ENCODE results near the gene OTX1. TPM values are rescaled to one million over a fixed set of nuclear protein-coding genes. Genes with fewer than 3 reads are reported as not detected.
A peak's percentile ranks its signal among the peaks of the same experiment; 100 is the strongest.
"Not testable (repeated sequence)": the region's sequence is repeated elsewhere in the genome, so short reads cannot be mapped to it uniquely, and the experiment has no call there.

OTX1 gene
- total RNA-seq (2014; rRNA removed), result 0.11 and 2.6 TPM in 2 replicates
- 0.39 TPM for polyA plus RNA-seq (2012)

- DNase-seq (ENCODE audit: low read depth), result peak; percentile 62
These were observed at the start of gene OTX1 for GRCh38 chr2:63050334-63051041. TSS of gene OTX1 (plus strand) at chr2:63050830. CDS start at chr2:63052991, 2,161 bp downstream.

- no peak for DNase-seq (ENCODE audit: low read depth)
These were observed 49.1 kb upstream of the OTX1 start for GRCh38 chr2:63001576-63001975.

- no peak for DNase-seq (ENCODE audit: low read depth)
These were observed 47.3 kb upstream of the OTX1 start for GRCh38 chr2:63003351-63003750.

GRCh38 chr2:63007813-63008458 lies 42.7 kb upstream of the OTX1 start:
- DNase-seq (ENCODE audit: low read depth), result no peak

GRCh38 chr2:63008838-63009237 lies 41.8 kb upstream of the OTX1 start:
- DNase-seq (ENCODE audit: low read depth), result no peak

GRCh38 chr2:63009490-63009889 lies 41.1 kb upstream of the OTX1 start:
- no peak for DNase-seq (ENCODE audit: low read depth)

- no peak for DNase-seq (ENCODE audit: low read depth)
These were observed 38.1 kb upstream of the OTX1 start for GRCh38 chr2:63012541-63012940.

GRCh38 chr2:63013438-63013837 lies 37.2 kb upstream of the OTX1 start:
- DNase-seq (ENCODE audit: low read depth), result no peak

- no peak for DNase-seq (ENCODE audit: low read depth)
These were observed 35.2 kb upstream of the OTX1 start for GRCh38 chr2:63015389-63015788.

GRCh38 chr2:63018439-63018838 lies 32.2 kb upstream of the OTX1 start:
- DNase-seq (ENCODE audit: low read depth), result no peak

- not testable (repeated sequence) for DNase-seq (ENCODE audit: low read depth)
These were observed 30.9 kb upstream of the OTX1 start for GRCh38 chr2:63019686-63020085.

GRCh38 chr2:63023444-63023843 lies 27.2 kb upstream of the OTX1 start:
- peak; percentile 54 for DNase-seq (ENCODE audit: low read depth)

GRCh38 chr2:63027220-63027619 lies 23.4 kb upstream of the OTX1 start:
- no peak for DNase-seq (ENCODE audit: low read depth)

- peak; percentile 93 for DNase-seq (ENCODE audit: low read depth)
These were observed 21.6 kb upstream of the OTX1 start for GRCh38 chr2:63029058-63029457.

- DNase-seq (ENCODE audit: low read depth), result no peak
These were observed 16.1 kb upstream of the OTX1 start for GRCh38 chr2:63034526-63034925.

- DNase-seq (ENCODE audit: low read depth), result no peak
These were observed 15.5 kb upstream of the OTX1 start for GRCh38 chr2:63035169-63035568.

GRCh38 chr2:63035660-63036059 lies 15.0 kb upstream of the OTX1 start:
- no peak for DNase-seq (ENCODE audit: low read depth)

- DNase-seq (ENCODE audit: low read depth), result no peak
These were observed 12.6 kb upstream of the OTX1 start for GRCh38 chr2:63038034-63038433.

- DNase-seq (ENCODE audit: low read depth), result no peak
These were observed 10.0 kb upstream of the OTX1 start for GRCh38 chr2:63040586-63040985.

- DNase-seq (ENCODE audit: low read depth), result no peak
These were observed 9.0 kb upstream of the OTX1 start for GRCh38 chr2:63041592-63041991.

GRCh38 chr2:63044362-63045327 lies 6.0 kb upstream of the OTX1 start:
- no peak for DNase-seq (ENCODE audit: low read depth)

- DNase-seq (ENCODE audit: low read depth), result no peak
These were observed 4.1 kb upstream of the OTX1 start for GRCh38 chr2:63046552-63046951.
